Measurements from ENCODE around the gene FAM163A.

Gene FAM163A

DNA sequence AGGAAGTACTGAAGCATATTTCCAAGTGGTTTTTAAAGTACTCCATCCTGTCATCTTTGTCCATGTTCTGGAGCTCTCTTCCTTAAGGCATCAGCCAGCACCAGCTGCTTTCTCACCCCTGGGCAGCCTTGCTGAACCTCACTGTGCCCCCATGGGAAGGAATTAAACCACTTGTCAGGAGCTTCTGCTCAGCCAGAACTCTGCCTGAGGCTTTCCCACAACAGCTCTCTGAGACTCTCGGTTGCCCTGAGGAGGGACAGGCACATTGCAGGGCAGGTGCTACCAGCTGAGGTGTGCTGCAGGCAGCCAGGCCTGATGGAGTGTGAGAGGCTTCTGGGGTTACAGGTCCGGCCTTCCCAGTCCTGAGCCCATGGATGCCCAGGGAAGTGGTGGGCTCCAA lies 30.9 kb downstream of the FAM163A start:
- Histone ChIP-seq H3K9ac (ENCODE audit: insufficient read length) (no peak overlapping the region), H3K27ac (no peak overlapping the region), H3K36me3 (ENCODE audit: insufficient read depth, low read length) (no peaks in the 10 kb centered on the region), H3K9me3 (ENCODE audit: low read depth, low read length) (no peaks in the 10 kb centered on the region), H3K4me3 (no peak overlapping the region)
- TF ChIP-seq FOXP2 (optimal IDR thresholded peaks at IDR 0.05; ENCODE audit: control extremely low read depth, extremely low read length, insufficient read depth) (no peak), EZH2 (IDR thresholded peaks at IDR 0.05) (no peak), POLR2AphosphoS5 (IDR thresholded peaks at IDR 0.05; ENCODE audit: borderline replicate concordance, low read depth, low read length) (no peak)
- DNase-seq (ENCODE audit: low read depth, low spot score): no peak

GRCh38 chr1:179774566-179774965 lies 31.5 kb downstream of the FAM163A start:
- no peaks in the 10 kb centered on the region for H3K36me3 ChIP-seq (ENCODE audit: insufficient read depth, low read length)
- H3K9ac ChIP-seq (ENCODE audit: insufficient read length): no peak overlapping the region
- no peak overlapping the region for H3K4me3 ChIP-seq
- TF ChIP-seq POLR2AphosphoS5 (IDR thresholded peaks at IDR 0.05; ENCODE audit: borderline replicate concordance, low read depth, low read length) (no peak), FOXP2 (optimal IDR thresholded peaks at IDR 0.05; ENCODE audit: control extremely low read depth, extremely low read length, insufficient read depth) (no peak), EZH2 (IDR thresholded peaks at IDR 0.05) (no peak)
- DNase-seq (ENCODE audit: low read depth, low spot score): no peak
- H3K27ac ChIP-seq: no peak overlapping the region
- no peaks in the 10 kb centered on the region for H3K9me3 ChIP-seq (ENCODE audit: low read depth, low read length)

DNA sequence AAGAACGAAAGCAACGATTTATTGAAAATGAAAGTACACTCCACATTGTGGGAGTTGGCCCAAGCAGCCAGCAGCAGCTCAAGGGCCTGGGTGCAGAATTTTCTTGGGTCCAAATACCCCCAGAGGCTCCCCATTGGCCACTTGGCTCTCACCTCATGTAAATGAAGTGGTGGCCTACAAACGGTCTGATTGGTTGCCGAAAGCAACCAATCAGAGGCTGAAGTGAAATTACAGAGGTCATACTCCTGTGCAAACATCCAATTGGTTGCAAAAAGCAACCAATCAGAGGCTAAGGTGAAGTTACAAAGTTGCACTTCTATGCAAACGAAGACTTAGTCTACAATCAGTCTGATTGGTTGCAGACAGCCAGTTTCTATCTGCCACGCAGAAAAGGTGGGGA lies 31.9 kb downstream of the FAM163A start:
- no peaks in the 10 kb centered on the region for H3K36me3 ChIP-seq (ENCODE audit: insufficient read depth, low read length)
- no peak overlapping the region for H3K27ac ChIP-seq
- no peak for DNase-seq (ENCODE audit: low read depth, low spot score)
- TF ChIP-seq FOXP2 (optimal IDR thresholded peaks at IDR 0.05; ENCODE audit: control extremely low read depth, extremely low read length, insufficient read depth) (no peak), EZH2 (IDR thresholded peaks at IDR 0.05) (no peak), POLR2AphosphoS5 (IDR thresholded peaks at IDR 0.05; ENCODE audit: borderline replicate concordance, low read depth, low read length) (no peak)
- no peak overlapping the region for H3K4me3 ChIP-seq
- no peak overlapping the region for H3K9ac ChIP-seq (ENCODE audit: insufficient read length)
- no peaks in the 10 kb centered on the region for H3K9me3 ChIP-seq (ENCODE audit: low read depth, low read length)

GRCh38 chr1:179776831-179777230 lies 33.7 kb downstream of the FAM163A start:
- DNase-seq (ENCODE audit: low read depth, low spot score): no peak
- no peak overlapping the region for H3K9ac ChIP-seq (ENCODE audit: insufficient read length)
- TF ChIP-seq EZH2 (IDR thresholded peaks at IDR 0.05) (no peak), POLR2AphosphoS5 (IDR thresholded peaks at IDR 0.05; ENCODE audit: borderline replicate concordance, low read depth, low read length) (no peak), FOXP2 (optimal IDR thresholded peaks at IDR 0.05; ENCODE audit: control extremely low read depth, extremely low read length, insufficient read depth) (no peak)
- H3K36me3 ChIP-seq (ENCODE audit: insufficient read depth, low read length): no peaks in the 10 kb centered on the region
- H3K9me3 ChIP-seq (ENCODE audit: low read depth, low read length): no peaks in the 10 kb centered on the region
- H3K27ac ChIP-seq: no peak overlapping the region
- no peak overlapping the region for H3K4me3 ChIP-seq

DNA sequence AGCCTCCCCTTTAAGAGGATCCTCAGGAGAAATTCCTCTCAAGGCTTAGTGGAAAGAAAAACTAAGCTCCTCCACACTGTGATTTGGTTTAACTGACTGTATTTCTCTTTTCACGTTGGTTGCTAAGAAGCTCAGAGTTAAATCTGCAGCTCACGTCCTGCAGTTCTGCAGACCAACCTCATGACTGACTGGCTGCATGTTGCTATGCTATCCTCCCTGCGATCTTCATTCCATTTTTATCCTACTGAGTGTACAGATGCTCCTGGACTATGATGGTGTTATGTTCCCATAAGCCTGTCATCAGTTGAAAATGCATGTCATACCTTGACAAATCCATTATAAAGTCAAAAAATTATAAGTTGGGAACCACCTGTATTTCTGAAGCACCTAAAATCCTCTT lies 34.6 kb downstream of the FAM163A start:
- TF ChIP-seq POLR2AphosphoS5 (IDR thresholded peaks at IDR 0.05; ENCODE audit: borderline replicate concordance, low read depth, low read length): no peak
- TF ChIP-seq FOXP2 (optimal IDR thresholded peaks at IDR 0.05; ENCODE audit: control extremely low read depth, extremely low read length, insufficient read depth): no peak
- TF ChIP-seq EZH2 (IDR thresholded peaks at IDR 0.05): no peak
- H3K36me3 ChIP-seq (ENCODE audit: insufficient read depth, low read length): no peaks in the 10 kb centered on the region

DNA sequence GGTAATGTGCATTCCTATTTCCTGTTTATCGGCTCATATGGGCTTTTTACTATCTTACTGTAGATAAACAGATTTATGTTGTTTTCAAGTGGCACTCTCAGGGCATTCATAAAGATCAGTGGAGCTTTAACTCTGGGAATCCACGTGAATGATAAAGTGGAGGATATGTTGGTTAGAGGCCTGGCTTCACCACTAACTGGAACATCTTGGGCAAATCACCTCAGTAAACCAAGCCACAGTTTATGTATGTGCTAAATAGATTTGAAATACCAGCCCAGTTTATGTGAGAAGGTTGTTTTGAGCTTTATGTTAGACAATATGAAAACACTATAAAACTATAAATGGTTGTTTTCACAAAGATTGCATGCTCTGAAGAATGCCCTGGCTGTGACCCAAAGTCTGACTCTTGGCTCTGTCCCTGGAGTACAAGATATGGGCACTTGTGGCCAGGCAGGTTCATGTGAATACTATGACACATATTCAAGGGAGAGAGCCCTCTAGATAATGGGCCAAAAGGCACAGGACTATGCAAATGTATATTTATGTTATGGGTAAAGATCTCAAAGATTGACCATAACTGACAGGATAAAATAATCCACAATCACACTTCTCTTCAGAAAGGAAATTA lies 36.7 kb downstream of the FAM163A start:
- no peak for TF ChIP-seq EZH2 (IDR thresholded peaks at IDR 0.05)
- no peak for TF ChIP-seq POLR2AphosphoS5 (IDR thresholded peaks at IDR 0.05; ENCODE audit: borderline replicate concordance, low read depth, low read length)
- TF ChIP-seq FOXP2 (optimal IDR thresholded peaks at IDR 0.05; ENCODE audit: control extremely low read depth, extremely low read length, insufficient read depth): no peak
- no peak overlapping the region for H3K27ac ChIP-seq

More for the DNA sequence above, 34.6 kb downstream of the FAM163A start:
- Histone ChIP-seq H3K9ac (ENCODE audit: insufficient read length) (no peak overlapping the region), H3K9me3 (ENCODE audit: low read depth, low read length) (no peaks in the 10 kb centered on the region), H3K4me3 (no peak overlapping the region), H3K27ac (no peak overlapping the region)
- DNase-seq (ENCODE audit: low read depth, low spot score): no peak

DNA sequence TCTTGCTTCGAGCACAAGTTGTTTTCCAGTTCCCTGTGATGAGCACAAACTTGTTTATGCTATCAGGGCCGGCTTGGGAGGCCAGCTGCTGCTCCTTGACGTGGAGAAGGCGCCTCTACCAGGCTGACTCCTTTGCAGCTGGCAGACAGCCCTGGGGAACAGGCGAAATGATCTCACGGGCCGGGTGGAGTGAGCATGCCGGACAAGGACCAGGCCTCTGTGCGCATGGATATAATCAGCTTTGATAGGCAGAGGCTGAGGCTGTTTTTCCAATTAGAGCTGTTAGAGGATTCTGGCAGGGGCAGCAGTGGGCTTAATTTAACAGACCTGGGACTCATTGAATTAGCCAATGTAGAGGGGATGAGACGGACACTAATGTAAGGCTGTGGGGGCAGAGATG lies 38.9 kb downstream of the FAM163A start:
- H3K36me3 ChIP-seq (ENCODE audit: insufficient read depth, low read length): no peaks in the 10 kb centered on the region
- no peak for DNase-seq (ENCODE audit: low read depth, low spot score)
- H3K9me3 ChIP-seq (ENCODE audit: low read depth, low read length): no peaks in the 10 kb centered on the region
- H3K27ac ChIP-seq: no peak overlapping the region
- no peak overlapping the region for H3K4me3 ChIP-seq
- no peak overlapping the region for H3K9ac ChIP-seq (ENCODE audit: insufficient read length)
- TF ChIP-seq FOXP2 (optimal IDR thresholded peaks at IDR 0.05; ENCODE audit: control extremely low read depth, extremely low read length, insufficient read depth) (no peak), POLR2AphosphoS5 (IDR thresholded peaks at IDR 0.05; ENCODE audit: borderline replicate concordance, low read depth, low read length) (no peak), EZH2 (IDR thresholded peaks at IDR 0.05) (no peak)

More for the DNA sequence above, 36.7 kb downstream of the FAM163A start:
- Histone ChIP-seq H3K4me3 (no peak overlapping the region), H3K36me3 (ENCODE audit: insufficient read depth, low read length) (no peaks in the 10 kb centered on the region), H3K9me3 (ENCODE audit: low read depth, low read length) (no peaks in the 10 kb centered on the region), H3K9ac (ENCODE audit: insufficient read length) (no peak overlapping the region)
- no peak for DNase-seq (ENCODE audit: low read depth, low spot score)

GRCh38 chr1:179785031-179785431 lies 41.9 kb downstream of the FAM163A start:
- Histone ChIP-seq H3K4me3 (no peak overlapping the region), H3K9ac (ENCODE audit: insufficient read length) (no peak overlapping the region), H3K9me3 (ENCODE audit: low read depth, low read length) (no peaks in the 10 kb centered on the region), H3K36me3 (ENCODE audit: insufficient read depth, low read length) (no peaks in the 10 kb centered on the region), H3K27ac (no peak overlapping the region)
- DNase-seq (ENCODE audit: low read depth, low spot score): no peak
- no peak for TF ChIP-seq POLR2AphosphoS5 (IDR thresholded peaks at IDR 0.05; ENCODE audit: borderline replicate concordance, low read depth, low read length)
- TF ChIP-seq EZH2 (IDR thresholded peaks at IDR 0.05): no peak
- TF ChIP-seq FOXP2 (optimal IDR thresholded peaks at IDR 0.05; ENCODE audit: control extremely low read depth, extremely low read length, insufficient read depth): no peak

DNA sequence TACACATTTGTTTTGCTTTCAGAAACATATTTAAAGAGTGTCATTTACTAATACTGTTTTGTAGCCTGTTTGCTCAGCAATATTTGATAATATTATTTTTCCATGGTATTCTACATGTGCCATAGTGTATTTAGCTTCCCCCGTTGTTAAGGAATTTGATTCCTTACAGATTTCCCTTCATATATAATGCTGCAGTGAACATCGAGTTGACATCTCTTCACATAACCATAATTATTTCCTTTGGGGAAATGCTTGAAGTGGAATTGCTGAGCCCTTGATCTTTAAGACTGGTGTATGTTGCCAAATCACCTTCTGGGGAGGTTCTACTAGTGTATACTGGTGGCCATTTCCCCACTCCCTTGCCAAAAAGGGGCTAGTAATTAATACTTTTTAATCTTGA lies 42.6 kb downstream of the FAM163A start:
- Histone ChIP-seq H3K9me3 (ENCODE audit: low read depth, low read length) (no peaks in the 10 kb centered on the region), H3K9ac (ENCODE audit: insufficient read length) (no peak overlapping the region), H3K36me3 (ENCODE audit: insufficient read depth, low read length) (no peaks in the 10 kb centered on the region), H3K4me3 (no peak overlapping the region), H3K27ac (no peak overlapping the region)
- TF ChIP-seq EZH2 (IDR thresholded peaks at IDR 0.05) (no peak), FOXP2 (optimal IDR thresholded peaks at IDR 0.05; ENCODE audit: control extremely low read depth, extremely low read length, insufficient read depth) (no peak), POLR2AphosphoS5 (IDR thresholded peaks at IDR 0.05; ENCODE audit: borderline replicate concordance, low read depth, low read length) (no peak)
- no peak for DNase-seq (ENCODE audit: low read depth, low spot score)

All from SK-N-MC (cell line).